GM18498 (cell line): ENCODE measurements around the gene EEF1AKMT3.

Experiments used
- ATAC-seq: cut with Tn5 transposase; IDR thresholded peaks from one replicate; pipeline ENCODE4 v1.9.1; 2021; ENCODE audit warnings: mild to moderate bottlenecking, moderate library complexity; ENCODE audit not compliant: unreplicated experiment

The EEF1AKMT3 gene

DNA sequence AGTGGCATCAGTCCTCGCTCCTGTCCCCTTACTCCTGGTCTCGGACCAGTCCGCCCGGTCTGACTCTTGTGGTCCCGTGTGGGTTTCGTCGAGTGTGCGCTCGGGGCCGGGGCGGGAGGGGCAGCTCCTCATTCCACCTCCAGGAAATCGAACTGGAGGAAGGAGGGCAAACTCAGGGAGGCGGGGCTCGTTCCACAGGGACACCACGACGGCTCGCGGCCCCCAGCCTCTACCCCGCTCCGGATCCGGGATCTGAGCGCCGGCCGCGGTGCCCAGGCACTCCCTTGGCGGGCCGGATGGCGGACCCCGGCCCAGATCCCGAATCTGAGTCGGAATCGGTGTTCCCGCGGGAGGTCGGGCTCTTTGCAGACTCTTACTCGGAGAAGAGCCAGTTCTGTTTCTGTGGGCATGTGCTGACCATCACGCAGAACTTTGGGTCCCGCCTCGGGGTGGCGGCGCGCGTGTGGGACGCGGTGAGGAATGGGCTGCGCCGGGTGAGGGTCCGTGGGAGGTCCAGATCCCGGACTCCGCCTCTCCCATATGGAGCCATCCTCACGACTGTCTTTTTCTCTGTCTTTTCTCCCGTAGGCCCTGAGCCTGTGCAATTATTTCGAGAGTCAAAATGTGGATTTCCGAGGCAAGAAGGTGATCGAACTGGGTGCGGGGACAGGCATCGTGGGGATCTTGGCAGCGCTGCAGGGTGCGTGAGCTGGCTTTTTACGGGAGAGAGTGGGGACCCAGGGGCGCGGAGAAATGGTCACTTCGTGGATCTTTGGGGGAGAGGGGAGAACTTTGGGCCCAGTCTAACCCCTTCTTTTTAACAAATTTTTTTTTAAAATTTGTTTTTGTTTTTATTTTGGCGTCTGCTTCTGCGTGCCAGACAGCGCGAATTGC is at the start of gene EEF1AKMT3:
TSS of gene EEF1AKMT3 (plus strand) at position 186 of the 894 bp plus-strand sequence. CDS start at position 297, 111 bp downstream.
- ATAC-seq = peak; percentile 21

- no peak for ATAC-seq
Observed at GRCh38 chr12:57722716-57723629, 49.4 kb upstream of the EEF1AKMT3 start.

DNA sequence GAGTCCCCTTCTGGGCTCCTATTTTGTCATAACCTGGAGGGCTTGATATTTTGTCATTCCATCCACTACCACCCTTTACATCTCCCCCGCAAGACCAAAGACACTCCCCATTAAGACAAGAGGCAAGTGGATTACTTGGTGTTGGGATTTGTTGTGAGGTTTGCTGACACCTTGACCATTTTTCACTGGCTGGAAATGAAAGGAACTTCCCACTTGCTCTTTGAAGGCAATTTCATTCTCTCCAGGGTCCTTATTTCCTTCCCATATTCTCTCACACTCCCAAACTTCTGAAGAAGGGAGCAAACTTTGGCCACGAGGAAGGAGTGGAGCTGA is 48.8 kb upstream of the EEF1AKMT3 start:
- no peak for ATAC-seq

DNA sequence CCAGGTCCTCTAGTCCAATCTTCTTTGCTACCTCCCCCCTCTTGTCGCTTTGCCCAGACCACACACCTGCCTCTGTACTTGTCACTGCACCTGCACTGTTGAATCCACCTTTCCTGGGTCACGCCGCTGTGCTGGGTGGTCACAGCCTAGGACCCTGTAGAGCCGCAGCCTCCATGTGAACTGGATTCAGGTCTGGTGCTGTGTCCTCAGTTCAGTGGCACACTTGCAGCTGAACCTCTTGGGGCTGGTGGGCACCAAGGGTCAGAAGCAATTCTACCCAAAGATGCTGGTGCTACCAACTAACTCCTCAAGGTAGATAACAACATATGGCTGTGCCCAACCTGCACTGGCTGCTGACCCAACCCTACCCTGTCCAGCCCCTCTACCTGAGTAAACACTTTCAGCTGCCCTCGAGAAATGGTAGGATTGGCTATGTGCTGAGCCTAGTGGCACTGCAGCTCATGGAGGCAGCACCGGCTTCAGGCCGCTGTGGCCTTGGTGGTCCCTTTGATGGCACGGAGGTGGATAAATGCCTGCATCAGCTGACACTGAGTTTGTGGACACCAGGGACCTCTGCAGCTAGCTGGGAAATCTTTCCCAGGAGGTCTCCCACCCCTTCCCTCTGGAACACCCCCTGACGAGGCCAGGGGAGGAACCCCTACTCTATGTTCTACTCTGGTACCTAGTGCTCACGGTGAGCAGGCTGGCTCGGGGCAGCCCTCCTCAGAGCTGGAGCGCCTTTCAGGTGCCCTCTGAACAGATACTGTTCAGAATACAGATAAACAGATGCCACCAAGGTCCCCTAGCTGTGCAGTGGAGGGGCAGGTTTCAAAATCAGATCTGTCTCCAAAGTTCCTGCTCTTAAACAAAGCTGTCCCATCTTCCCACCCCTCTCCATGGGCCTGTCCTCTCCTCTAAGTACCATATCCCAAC is 48.1 kb upstream of the EEF1AKMT3 start:
- ATAC-seq = no peak

DNA sequence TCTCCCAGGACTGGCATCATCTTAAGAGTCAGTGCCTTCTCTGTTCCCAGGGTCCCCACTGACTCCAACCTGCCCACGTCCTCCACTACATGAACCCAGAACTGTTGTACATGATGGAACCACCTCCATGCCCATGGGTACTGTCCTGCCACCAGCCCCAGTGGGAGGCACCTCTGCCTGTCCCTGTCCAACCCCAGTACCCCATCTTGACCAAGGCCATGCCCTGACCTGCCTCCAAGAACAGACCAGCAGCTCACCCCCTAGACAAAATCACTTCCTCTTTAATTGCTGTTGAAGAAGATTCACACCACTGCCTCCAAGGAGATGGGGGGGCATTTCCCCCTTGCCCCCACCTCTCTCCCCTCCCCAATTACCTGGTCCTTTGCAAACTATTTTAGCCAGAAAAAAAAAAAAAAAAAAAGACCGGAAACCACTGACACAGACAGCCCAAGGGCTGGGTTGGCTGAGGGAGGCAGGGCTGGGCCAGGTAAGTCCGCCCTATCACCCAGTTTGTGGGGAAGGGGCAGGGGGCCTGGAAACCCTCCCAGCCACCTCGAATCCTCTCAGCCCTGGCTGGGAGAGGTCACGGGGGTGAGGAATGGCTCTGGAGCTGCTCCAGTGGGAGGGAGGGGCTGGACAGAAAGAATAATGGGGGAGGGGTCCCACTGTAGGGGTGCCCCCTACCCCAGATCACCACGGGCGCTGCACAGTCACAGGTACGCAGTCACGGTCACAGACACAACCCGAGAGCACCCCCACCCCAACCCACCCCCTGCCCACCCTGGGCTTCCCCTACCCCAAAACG is 47.3 kb upstream of the EEF1AKMT3 start:
- no peak for ATAC-seq

GRCh38 chr12:57725851-57726150 is 46.6 kb upstream of the EEF1AKMT3 start:
- ATAC-seq = no peak

- ATAC-seq = no peak
Observed at GRCh38 chr12:57726151-57726883, 46.1 kb upstream of the EEF1AKMT3 start.

DNA sequence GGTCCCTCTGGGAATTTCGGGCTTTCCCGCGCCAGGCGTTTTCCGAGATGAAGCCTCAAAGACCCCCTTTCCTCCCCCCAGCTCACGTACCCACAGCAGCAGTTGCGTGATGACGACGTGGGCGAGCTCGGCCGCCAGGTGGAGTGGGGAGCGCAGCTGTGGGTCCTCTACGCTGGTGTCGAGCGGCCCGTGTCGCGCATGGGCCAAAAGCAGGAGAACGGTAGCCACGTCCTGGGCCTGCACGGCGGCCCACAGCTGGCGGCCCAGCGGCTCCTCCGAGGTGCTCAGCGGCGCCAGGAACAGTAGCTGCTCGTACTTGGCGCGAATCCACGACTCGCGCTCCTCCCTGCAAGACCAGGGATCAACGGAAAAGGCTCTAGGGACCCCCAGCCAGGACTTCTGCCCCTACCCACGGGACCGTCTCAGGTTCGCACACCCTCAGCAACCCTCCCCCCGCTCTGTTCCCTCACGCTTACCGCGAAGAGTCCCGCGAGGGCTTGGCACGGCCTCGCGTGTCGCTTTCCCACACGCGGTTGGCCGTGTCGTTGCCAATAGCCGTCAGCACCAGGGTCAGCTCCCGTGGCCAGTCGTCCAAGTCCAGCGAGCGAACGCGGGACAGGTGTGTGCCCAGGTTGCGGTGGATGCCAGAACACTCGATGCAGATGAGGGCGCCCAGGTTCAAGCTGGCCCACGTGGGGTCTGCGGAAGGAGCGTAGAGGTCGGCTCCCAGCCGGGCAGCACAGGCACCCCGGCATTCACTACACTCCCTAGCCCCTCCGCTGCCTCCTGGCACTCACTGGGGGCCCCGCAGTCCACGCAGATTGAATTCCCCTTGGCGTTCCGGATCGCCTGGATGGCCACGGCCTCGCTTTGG is 45.3 kb upstream of the EEF1AKMT3 start:
- ATAC-seq = no peak

DNA sequence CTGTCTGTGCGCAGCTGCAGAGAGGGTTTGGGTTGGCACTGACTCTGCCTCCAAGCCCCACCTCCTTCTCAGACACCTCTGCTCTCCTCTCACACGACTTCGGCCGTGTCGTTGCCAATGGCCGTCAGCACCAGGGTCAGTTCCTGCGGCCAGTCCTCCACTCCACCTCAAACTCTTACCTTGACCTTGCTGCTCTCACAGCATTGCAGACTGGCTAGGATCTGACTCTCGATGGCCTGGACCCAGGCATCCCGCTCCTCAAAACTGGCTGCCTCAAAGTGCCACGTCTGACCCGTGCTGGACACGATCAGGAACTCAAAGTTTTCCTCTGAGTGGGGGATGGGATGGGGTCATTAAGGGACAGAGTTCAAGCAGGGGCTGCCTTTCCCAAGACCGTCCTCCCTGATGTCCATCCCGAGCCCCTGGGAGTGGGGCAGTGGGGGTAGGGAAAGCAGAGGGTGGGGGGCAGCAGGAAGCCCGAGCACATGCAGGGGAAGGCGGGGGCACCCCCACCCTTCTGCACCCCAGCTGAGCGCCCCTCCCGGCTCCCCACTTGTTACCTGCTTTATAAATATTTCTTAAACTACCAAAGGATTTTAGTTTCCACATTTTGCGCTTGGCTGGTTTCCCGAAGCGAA is 44.5 kb upstream of the EEF1AKMT3 start:
- ATAC-seq = no peak

DNA sequence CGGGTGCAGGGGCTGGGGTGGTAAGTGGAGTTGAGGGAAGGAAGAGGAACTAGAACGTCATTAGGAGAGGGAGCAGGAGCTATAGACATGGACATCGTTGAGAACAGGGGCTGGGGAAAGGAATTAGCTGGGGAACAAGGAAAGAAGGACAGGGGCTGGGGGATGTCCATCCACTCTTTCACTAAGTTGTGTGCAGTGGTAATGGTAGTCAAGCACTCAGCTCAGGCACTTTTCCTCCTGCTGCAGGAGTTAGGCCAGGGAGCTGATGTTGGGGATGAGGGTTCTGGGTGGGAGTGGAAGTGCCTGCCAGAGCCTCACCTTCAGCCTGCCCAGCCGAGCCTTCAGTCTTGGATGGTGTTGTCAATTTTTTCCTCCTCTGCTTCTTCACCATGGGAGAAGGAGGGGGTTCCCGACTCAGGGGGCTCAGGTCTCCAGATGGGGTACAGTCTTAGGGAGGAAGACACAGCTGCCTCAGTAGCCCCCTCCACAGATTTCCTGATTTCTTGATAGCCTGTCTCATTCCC is 43.0 kb upstream of the EEF1AKMT3 start:
- ATAC-seq = no peak

GRCh38 chr12:57730336-57731067 is 41.9 kb upstream of the EEF1AKMT3 start:
- ATAC-seq = no peak

DNA sequence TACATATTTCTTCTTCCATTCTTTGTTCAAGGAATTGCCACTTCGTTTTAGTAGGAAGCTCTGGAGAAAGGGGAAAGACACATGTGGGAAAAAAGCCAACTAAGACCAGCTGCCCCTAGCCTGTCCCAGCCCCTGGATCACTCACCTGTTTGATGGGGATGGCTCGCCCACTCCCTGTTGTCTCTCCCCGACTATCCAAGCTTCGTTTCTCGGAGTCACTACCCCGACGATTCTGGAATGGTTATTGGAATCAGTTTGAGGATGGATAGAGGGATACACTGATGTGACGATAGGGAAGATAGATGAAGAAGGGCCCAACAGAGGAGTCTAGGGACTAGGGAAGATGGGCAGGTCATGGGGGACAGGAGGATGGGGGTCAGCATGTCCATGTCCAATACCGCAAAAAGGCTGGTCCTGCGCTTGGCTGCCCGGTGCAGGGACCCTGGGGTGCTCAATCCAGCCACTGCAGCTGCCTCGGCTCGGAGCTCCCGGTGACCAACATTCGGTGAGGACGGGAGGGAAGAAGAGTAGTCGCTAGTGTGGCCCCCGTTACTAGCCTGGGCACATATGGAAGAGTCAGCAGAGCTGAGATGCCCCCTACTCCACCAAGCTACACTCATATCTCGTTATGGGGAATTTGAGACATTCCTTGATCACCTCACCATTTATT is 40.9 kb upstream of the EEF1AKMT3 start:
- ATAC-seq = no peak

GRCh38 chr12:57732270-57732669 is 40.1 kb upstream of the EEF1AKMT3 start:
- ATAC-seq = no peak

- ATAC-seq = no peak
Observed at GRCh38 chr12:57732726-57733593, 39.5 kb upstream of the EEF1AKMT3 start.

GRCh38 chr12:57733928-57734327 is 38.5 kb upstream of the EEF1AKMT3 start:
- no peak for ATAC-seq

- ATAC-seq = no peak
Observed at GRCh38 chr12:57734591-57734990, 37.8 kb upstream of the EEF1AKMT3 start.
